CD14-positive monocyte (primary cell): ENCODE measurements around the gene IL15RA. TPM values are rescaled to one million over a fixed set of nuclear protein-coding genes. Genes with fewer than 3 reads are reported as not detected.

Source experiments
- DNase-seq, 3 donors: peaks; one replicate each; pipeline ENCODE4 v3.0.0-alpha.2; 2011 to 2022
- H2AFZ ChIP-seq: 2 replicates; pipeline ENCODE4 v1.6.0; 2012; ENCODE audit warnings: mild to moderate bottlenecking, low read depth, low read length, inconsistent platforms; ENCODE audit not compliant: insufficient read depth, poor library complexity, severe bottlenecking
- H3K27ac ChIP-seq, 2 donors: 1 replicate in 1 of 2; 2 replicates in 1 of 2; pipeline ENCODE4 v1.5.1; 2012 to 2013; ENCODE audit warnings: low read length in 2 of 2, control low read depth in 1 of 2, inconsistent platforms in 1 of 2, low read depth in 1 of 2, mild to moderate bottlenecking in 1 of 2
- H3K27me3 ChIP-seq, 2 donors: one replicate each; pipeline versions ENCODE4 v1.6.0 to v1.6.1; 2011 to 2013; ENCODE audit warnings: low read length in 2 of 2; ENCODE audit not compliant: control insufficient read depth in 2 of 2, insufficient read depth in 2 of 2
- H3K36me3 ChIP-seq, 2 donors: replicated peaks in 1 of 2; 1 replicate in 1 of 2; 2 replicates in 1 of 2; pipeline versions ENCODE4 v1.5.1 to v1.6.1; 2012 to 2013; ENCODE audit warnings: low read length in 2 of 2, control low read depth in 1 of 2, inconsistent platforms in 1 of 2, mild to moderate bottlenecking in 1 of 2; ENCODE audit not compliant: insufficient read depth in 2 of 2, control insufficient read depth in 1 of 2
- H3K4me1 ChIP-seq, 2 donors: 1 replicate in 1 of 2; 2 replicates in 1 of 2; pipeline versions ENCODE4 v1.5.1 to v1.6.1; 2012 to 2013; ENCODE audit warnings: low read length in 2 of 2, control low read depth in 1 of 2, inconsistent platforms in 1 of 2, mild to moderate bottlenecking in 1 of 2, moderate library complexity in 1 of 2; ENCODE audit not compliant: insufficient read depth in 2 of 2, control insufficient read depth in 1 of 2
- H3K4me2 ChIP-seq: replicated peaks from 2 replicates; pipeline ENCODE3; 2012; ENCODE audit warnings: low read length, moderate library complexity, mild to moderate bottlenecking; ENCODE audit not compliant: poor library complexity, severe bottlenecking; ENCODE audit errors: extremely low read depth
- H3K4me3 ChIP-seq, 3 experiments: fragments of 200-600 bp in 1 of 3; sonication (generic) in 1 of 3; replicated peaks in 1 of 3; 1 replicate in 2 of 3; 2 replicates in 1 of 3; pipeline ENCODE4 v1.5.1; 2011 to 2013; ENCODE audit warnings: low read length in 3 of 3, mild to moderate bottlenecking in 3 of 3, control low read depth in 2 of 3, low read depth in 2 of 3, inconsistent platforms in 1 of 3, moderate library complexity in 1 of 3
- H3K79me2 ChIP-seq: 2 replicates; pipeline ENCODE4 v1.6.0; 2012; ENCODE audit warnings: mild to moderate bottlenecking, control low read depth, inconsistent platforms, low read length, moderate library complexity; ENCODE audit not compliant: insufficient read depth
- H3K9ac ChIP-seq: 2 replicates; pipeline ENCODE4 v1.6.0; 2017; ENCODE audit warnings: low read length, mild to moderate bottlenecking; ENCODE audit not compliant: insufficient read depth, poor library complexity, severe bottlenecking
- H3K9me3 ChIP-seq, 2 donors: replicated peaks in 1 of 2; 1 replicate in 1 of 2; 2 replicates in 1 of 2; pipeline versions ENCODE4 v1.5.1 to v1.6.1; 2012 to 2013; ENCODE audit warnings: low read length in 2 of 2, control low read depth in 1 of 2; ENCODE audit not compliant: control insufficient read depth in 1 of 2, insufficient read depth in 1 of 2
- H4K20me1 ChIP-seq: 2 replicates; pipeline ENCODE4 v1.6.0; 2012; ENCODE audit warnings: mild to moderate bottlenecking, low read length, control low read depth, moderate library complexity; ENCODE audit not compliant: insufficient read depth
- H3K27ac Mint-ChIP-seq, 7 donors: one replicate each; pipeline ENCODE4 v1.8.0; 2020; ENCODE audit warnings: mild to moderate bottlenecking in 7 of 7, mixed read lengths in 7 of 7, moderate library complexity in 6 of 7, inconsistent platforms in 2 of 7
- H3K27me3 Mint-ChIP-seq, 3 donors: one replicate each; pipeline ENCODE4 v1.8.0; 2021 to 2022; ENCODE audit warnings: low read depth in 3 of 3, mild to moderate bottlenecking in 3 of 3, mixed read lengths in 3 of 3, moderate library complexity in 3 of 3, inconsistent platforms in 1 of 3
- H3K36me3 Mint-ChIP-seq, 2 donors: one replicate each; pipeline ENCODE4 v1.8.0; 2020; ENCODE audit warnings: mixed read lengths in 2 of 2, inconsistent platforms in 1 of 2, mild to moderate bottlenecking in 1 of 2
- H3K4me1 Mint-ChIP-seq: one replicate; pipeline ENCODE4 v1.8.0; 2020; ENCODE audit warnings: mild to moderate bottlenecking, mixed read lengths
- H3K4me3 Mint-ChIP-seq, 2 donors: one replicate each; pipeline ENCODE4 v1.8.0; 2020; ENCODE audit warnings: mild to moderate bottlenecking in 2 of 2, mixed read lengths in 2 of 2, moderate library complexity in 1 of 2
- H3K9me3 Mint-ChIP-seq, 7 donors: one replicate each; pipeline ENCODE4 v1.8.0; 2020 to 2022; ENCODE audit warnings: mixed read lengths in 7 of 7, mild to moderate bottlenecking in 6 of 7, moderate library complexity in 6 of 7, inconsistent platforms in 2 of 7
- WGBS: methylation state at CpG from one replicate; pipeline ENCODE4 v1.1.5; 2013; ENCODE audit warnings: missing lambda C conversion rate; ENCODE audit not compliant: insufficient coverage; 5-methylcytosine and 5-hydroxymethylcytosine counted together
- intact Hi-C, 2 donors: fragments of 100-400 bp; cut with micrococcal nuclease; formaldehyde crosslinking; loops; one replicate each; pipeline versions ENCODE4 v1.15.0 to v1.15.1; 2023
- polyA plus RNA-seq, 3 donors: library from polyadenylated mRNA; depleted of rRNA in 1 of 3; unstranded in 2 of 3; stranded (reverse) in 1 of 3; fragments of 300-500 nt in 2 of 3; fragments of >200 nt in 1 of 3; fragmentation: Illumina TruSeq in 2 of 3; gene quantifications; 1 replicate in 2 of 3; 2 replicates in 1 of 3; pipeline ENCODE4 v1.2.3, GENCODE V29; 2012 to 2021
- TF ChIP-seq, protein P1 (sequence below): fragments of 200-600 bp; IDR thresholded peaks from one replicate; pipeline ENCODE4 v1.8.0; 2022; ENCODE audit warnings: antibody characterized with exemption, mild to moderate bottlenecking

The IL15RA gene
- polyA plus RNA-seq, 3 donors = 12.4 to 23.1 (median 12.6) TPM

DNA sequence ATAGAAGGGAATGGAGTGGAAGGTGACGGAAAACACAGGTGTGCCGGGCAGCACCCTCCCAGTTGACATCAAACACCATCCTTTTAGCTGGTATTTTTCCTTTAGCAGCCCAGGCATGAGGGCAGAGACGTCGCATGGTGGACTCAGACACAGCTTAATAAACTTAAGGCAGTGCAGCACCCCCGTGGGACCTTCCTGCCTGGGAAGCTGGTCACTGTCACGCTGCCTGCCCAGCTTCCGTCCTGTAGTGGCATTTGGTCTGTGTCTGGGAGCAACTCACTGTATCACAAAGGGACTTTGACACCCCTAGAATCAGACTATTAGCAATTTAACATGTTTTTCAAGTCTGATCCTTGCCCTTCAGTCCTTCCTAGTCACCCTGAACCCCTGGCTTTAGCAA lies 35.8 kb downstream of the IL15RA start:
- intact Hi-C loops = no loop called here
- no peak overlapping the region for H3K9ac ChIP-seq
- DNase-seq = no peak
- no peaks in the 10 kb centered on the region for H3K27me3 ChIP-seq
- peaks cover 24 to 25% of the 10 kb centered on the region in 2 donors for H3K36me3 Mint-ChIP-seq
- peaks cover 14% of the 10 kb centered on the region for H3K79me2 ChIP-seq
- H3K27ac ChIP-seq = peak overlapping the region; percentile 70 to 88
- no peak overlapping the region for H3K4me2 ChIP-seq
- H3K36me3 ChIP-seq = peaks cover 20 to 22% of the 10 kb centered on the region in 2 donors
- H3K4me3 Mint-ChIP-seq = no peak overlapping the region
- H4K20me1 ChIP-seq = no peaks in the 10 kb centered on the region
- peak overlapping the region in 1 of 3 experiments; percentile 71 for H3K4me3 ChIP-seq
- peaks cover 59 to 64% of the 10 kb centered on the region in 2 donors for H3K4me1 ChIP-seq
- peaks cover 0 to 2% (median 0%) of the 10 kb centered on the region in 3 donors for H3K27me3 Mint-ChIP-seq
- no peaks in the 10 kb centered on the region for H3K9me3 Mint-ChIP-seq
- peak overlapping the region; percentile 57 for H2AFZ ChIP-seq
- no peaks in the 10 kb centered on the region for H3K9me3 ChIP-seq
- H3K27ac Mint-ChIP-seq = peak overlapping the region; percentile 71 to 95 (median 90)
- TF ChIP-seq, protein P1, sequence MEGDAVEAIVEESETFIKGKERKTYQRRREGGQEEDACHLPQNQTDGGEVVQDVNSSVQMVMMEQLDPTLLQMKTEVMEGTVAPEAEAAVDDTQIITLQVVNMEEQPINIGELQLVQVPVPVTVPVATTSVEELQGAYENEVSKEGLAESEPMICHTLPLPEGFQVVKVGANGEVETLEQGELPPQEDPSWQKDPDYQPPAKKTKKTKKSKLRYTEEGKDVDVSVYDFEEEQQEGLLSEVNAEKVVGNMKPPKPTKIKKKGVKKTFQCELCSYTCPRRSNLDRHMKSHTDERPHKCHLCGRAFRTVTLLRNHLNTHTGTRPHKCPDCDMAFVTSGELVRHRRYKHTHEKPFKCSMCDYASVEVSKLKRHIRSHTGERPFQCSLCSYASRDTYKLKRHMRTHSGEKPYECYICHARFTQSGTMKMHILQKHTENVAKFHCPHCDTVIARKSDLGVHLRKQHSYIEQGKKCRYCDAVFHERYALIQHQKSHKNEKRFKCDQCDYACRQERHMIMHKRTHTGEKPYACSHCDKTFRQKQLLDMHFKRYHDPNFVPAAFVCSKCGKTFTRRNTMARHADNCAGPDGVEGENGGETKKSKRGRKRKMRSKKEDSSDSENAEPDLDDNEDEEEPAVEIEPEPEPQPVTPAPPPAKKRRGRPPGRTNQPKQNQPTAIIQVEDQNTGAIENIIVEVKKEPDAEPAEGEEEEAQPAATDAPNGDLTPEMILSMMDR = no peak
- 85% methylated on average over 5 of the region's 7 CpGs for WGBS
- peaks cover 61% of the 10 kb centered on the region for H3K4me1 Mint-ChIP-seq

DNA sequence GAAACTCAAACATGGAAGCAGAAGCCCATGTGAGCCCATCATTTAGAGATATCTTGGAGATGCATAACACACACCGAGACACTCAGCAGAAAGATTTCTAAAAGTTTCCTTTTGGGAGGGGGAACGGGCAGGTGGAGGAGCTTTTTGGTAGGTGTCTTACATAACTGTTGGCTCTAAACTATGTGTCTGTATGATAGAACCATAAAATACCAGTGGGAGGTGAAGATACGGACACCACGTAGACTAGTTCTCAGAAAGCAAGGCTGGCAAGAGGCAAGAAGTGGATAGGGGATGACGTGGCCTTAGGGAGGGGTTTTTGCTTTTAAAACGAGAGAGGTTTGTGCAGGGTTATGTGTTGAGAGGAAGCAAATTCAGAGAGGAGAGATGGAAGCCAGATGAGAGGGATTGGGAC lies 36.5 kb downstream of the IL15RA start:
- no peak overlapping the region for H3K4me3 ChIP-seq
- Mint-ChIP-seq H3K4me1 (peaks cover 54% of the 10 kb centered on the region), H3K36me3 (peaks cover 30% of the 10 kb centered on the region in 2 donors), H3K27me3 (peaks cover 0 to 2% (median 0%) of the 10 kb centered on the region in 3 donors), H3K9me3 (no peaks in the 10 kb centered on the region), H3K27ac (peak overlapping the region in 5 of 7 donors; percentile 19 to 87 (median 45)), H3K4me3 (no peak overlapping the region)
- H2AFZ ChIP-seq = no peak overlapping the region
- DNase-seq = no peak
- no peak overlapping the region for H3K4me2 ChIP-seq
- H3K36me3 ChIP-seq = peaks cover 26 to 30% of the 10 kb centered on the region in 2 donors
- H3K79me2 ChIP-seq = peaks cover 14% of the 10 kb centered on the region
- peak overlapping the region in 1 of 2 donors; percentile 88 for H3K27ac ChIP-seq
- TF ChIP-seq, protein P1 = no peak
- no peaks in the 10 kb centered on the region for H3K27me3 ChIP-seq
- intact Hi-C loops = no loop called here
- H3K4me1 ChIP-seq = peaks cover 52 to 56% of the 10 kb centered on the region in 2 donors
- 78% methylated on average over 6 of the region's 6 CpGs for WGBS
- no peaks in the 10 kb centered on the region for H4K20me1 ChIP-seq
- no peak overlapping the region for H3K9ac ChIP-seq
- H3K9me3 ChIP-seq = no peaks in the 10 kb centered on the region
